ENCODE data around the gene HRCT1.
"Not testable (repeated sequence)": the region's sequence is repeated elsewhere in the genome, so short reads cannot be mapped to it uniquely, and the experiment has no call there.

DNA sequence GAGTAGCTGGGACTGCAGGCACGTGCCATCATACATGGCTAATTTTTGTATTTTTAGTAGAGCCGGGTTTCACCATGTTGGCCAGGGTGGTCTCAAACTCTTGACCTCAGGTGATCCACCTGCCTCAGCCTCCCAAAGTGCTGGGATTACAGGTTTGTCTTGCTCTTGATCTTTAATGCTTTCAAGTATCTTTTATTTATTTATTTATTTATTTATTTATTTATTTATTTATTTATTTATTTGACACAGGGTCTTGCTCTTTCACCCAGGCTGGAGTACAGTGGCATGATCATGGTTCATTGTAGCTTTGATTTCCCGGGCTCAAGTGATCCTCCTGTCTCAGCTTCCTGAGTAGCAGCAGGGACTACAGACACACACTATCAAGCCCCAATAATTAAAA, 21.1 kb upstream of the HRCT1 start:
- TF ChIP-seq POLR2A (IDR thresholded peaks at IDR 0.05; ENCODE audit: borderline replicate concordance, extremely low read depth, insufficient read depth, insufficient read length); EZH2 (IDR thresholded peaks at IDR 0.05): not testable (repeated sequence)
- TF ChIP-seq, protein P1, sequence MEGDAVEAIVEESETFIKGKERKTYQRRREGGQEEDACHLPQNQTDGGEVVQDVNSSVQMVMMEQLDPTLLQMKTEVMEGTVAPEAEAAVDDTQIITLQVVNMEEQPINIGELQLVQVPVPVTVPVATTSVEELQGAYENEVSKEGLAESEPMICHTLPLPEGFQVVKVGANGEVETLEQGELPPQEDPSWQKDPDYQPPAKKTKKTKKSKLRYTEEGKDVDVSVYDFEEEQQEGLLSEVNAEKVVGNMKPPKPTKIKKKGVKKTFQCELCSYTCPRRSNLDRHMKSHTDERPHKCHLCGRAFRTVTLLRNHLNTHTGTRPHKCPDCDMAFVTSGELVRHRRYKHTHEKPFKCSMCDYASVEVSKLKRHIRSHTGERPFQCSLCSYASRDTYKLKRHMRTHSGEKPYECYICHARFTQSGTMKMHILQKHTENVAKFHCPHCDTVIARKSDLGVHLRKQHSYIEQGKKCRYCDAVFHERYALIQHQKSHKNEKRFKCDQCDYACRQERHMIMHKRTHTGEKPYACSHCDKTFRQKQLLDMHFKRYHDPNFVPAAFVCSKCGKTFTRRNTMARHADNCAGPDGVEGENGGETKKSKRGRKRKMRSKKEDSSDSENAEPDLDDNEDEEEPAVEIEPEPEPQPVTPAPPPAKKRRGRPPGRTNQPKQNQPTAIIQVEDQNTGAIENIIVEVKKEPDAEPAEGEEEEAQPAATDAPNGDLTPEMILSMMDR (IDR thresholded peaks at IDR 0.05 in 2 of 3, conservative IDR thresholded peaks at IDR 0.05 in 1 of 3; ENCODE audit: borderline replicate concordance in 1 of 3, insufficient read depth in 1 of 3, low read depth in 2 of 3, low read length in 2 of 3), result not testable (repeated sequence)

All from HCT116 (cell line).